Thyroid gland (tissue), 4 donors: ENCODE data around the gene CPNE4.

Source experiments
- CTCF ChIP-seq, 6 experiments: fragments of 200-600 bp in 3 of 6; fragments of 450-650 bp in 3 of 6; sonication (generic) in 3 of 6; IDR thresholded peaks; one replicate each; pipeline ENCODE4 v1.5.1; 2016 to 2019; ENCODE audit warnings: antibody characterized with exemption in 6 of 6, mild to moderate bottlenecking in 2 of 6, inconsistent platforms in 1 of 6, moderate library complexity in 1 of 6
- POLR2A ChIP-seq, 2 donors: fragments of 450-650 bp; IDR thresholded peaks; one replicate each; pipeline ENCODE4 v1.6.1; 2017; ENCODE audit warnings: antibody characterized with exemption in 2 of 2, mild to moderate bottlenecking in 2 of 2, moderate library complexity in 1 of 2

GRCh38 chr3:131896285-131896684, 138.5 kb downstream of the CPNE4 start:
- no peak for TF ChIP-seq CTCF (IDR thresholded peaks at IDR 0.05)
- TF ChIP-seq POLR2A (IDR thresholded peaks at IDR 0.05): no peak
